Keratinocyte (primary cell): ENCODE data around the gene OBI1. TPM values are rescaled to one million over a fixed set of nuclear protein-coding genes. Genes with fewer than 3 reads are reported as not detected.

Source experiments
- DNase-seq: peaks from one replicate; pipeline ENCODE4 v3.0.0-alpha.2; 2011; ENCODE audit warnings: low read depth, missing footprints, low spot score
- FAIRE-seq: peaks from 2 replicates; lab custom pipeline; 2011; peaks lifted over from hg19 to GRCh38; lab: Jason Lieb, UNC
- H2AFZ ChIP-seq: 2 replicates; pipeline ENCODE4 v1.6.0; 2012; ENCODE audit warnings: low read length, control low read depth, inconsistent platforms; ENCODE audit not compliant: control insufficient read depth
- H3K27ac ChIP-seq: 2 replicates; pipeline ENCODE4 v1.5.1; 2011; ENCODE audit warnings: low read length; ENCODE audit not compliant: control insufficient read depth, insufficient read depth
- H3K27me3 ChIP-seq: 3 replicates; pipeline ENCODE4 v1.6.0; 2011; ENCODE audit warnings: low read length; ENCODE audit not compliant: control insufficient read depth, insufficient read depth; ENCODE audit errors: extremely low read depth
- H3K36me3 ChIP-seq, 2 experiments: 2 replicates in 1 of 2; 3 replicates in 1 of 2; pipeline ENCODE4 v1.5.1; 2011; ENCODE audit warnings: low read length in 2 of 2, mild to moderate bottlenecking in 1 of 2; ENCODE audit not compliant: control insufficient read depth in 2 of 2, insufficient read depth in 2 of 2; ENCODE audit errors: extremely low read depth in 1 of 2
- H3K4me1 ChIP-seq: 3 replicates; pipeline ENCODE4 v1.5.1; 2011; ENCODE audit warnings: low read length; ENCODE audit not compliant: control insufficient read depth, insufficient read depth; ENCODE audit errors: extremely low read depth
- H3K4me2 ChIP-seq: 3 replicates; pipeline ENCODE4 v1.6.0; 2011; ENCODE audit warnings: low read depth, low read length; ENCODE audit not compliant: control insufficient read depth, insufficient read depth; ENCODE audit errors: extremely low read depth
- H3K4me3 ChIP-seq, 3 experiments: fragments of 200-600 bp in 1 of 3; sonication (generic) in 1 of 3; 2 replicates in 2 of 3; 3 replicates in 1 of 3; pipeline ENCODE4 v1.5.1; 2011 to 2016; ENCODE audit warnings: low read length in 3 of 3, mild to moderate bottlenecking in 3 of 3, control low read depth in 2 of 3, inconsistent platforms in 1 of 3, low read depth in 1 of 3, mixed read lengths in 1 of 3, mixed run types in 1 of 3, moderate library complexity in 1 of 3; ENCODE audit not compliant: control insufficient read depth in 2 of 3, insufficient read depth in 2 of 3; ENCODE audit errors: extremely low read depth in 1 of 3
- H3K79me2 ChIP-seq: 2 replicates; pipeline ENCODE4 v1.6.0; 2012; ENCODE audit warnings: low read length; ENCODE audit not compliant: control insufficient read depth, insufficient read depth
- H3K9ac ChIP-seq: 3 replicates; pipeline ENCODE4 v1.6.0; 2011; ENCODE audit warnings: low read length; ENCODE audit not compliant: control insufficient read depth, insufficient read depth; ENCODE audit errors: extremely low read depth
- H3K9me1 ChIP-seq: 3 replicates; pipeline ENCODE4 v1.6.0; 2011; ENCODE audit warnings: low read length; ENCODE audit not compliant: control insufficient read depth, insufficient read depth; ENCODE audit errors: extremely low read depth
- H3K9me3 ChIP-seq: 2 replicates; pipeline ENCODE4 v1.5.1; 2012; ENCODE audit warnings: low read depth, low read length; ENCODE audit not compliant: control insufficient read depth
- H4K20me1 ChIP-seq: 3 replicates; pipeline ENCODE4 v1.6.0; 2011; ENCODE audit warnings: low read length; ENCODE audit not compliant: control insufficient read depth, insufficient read depth; ENCODE audit errors: extremely low read depth
- CTCF ChIP-seq, 3 experiments: IDR thresholded peaks in 1 of 3; conservative IDR thresholded peaks in 1 of 3; optimal IDR thresholded peaks in 1 of 3; 2 replicates in 2 of 3; 3 replicates in 1 of 3; pipeline versions ENCODE3 to v1.5.1; 2011; ENCODE audit warnings: low read length in 3 of 3, mild to moderate bottlenecking in 3 of 3, moderate library complexity in 2 of 3, control low read depth in 1 of 3, inconsistent platforms in 1 of 3; ENCODE audit not compliant: insufficient read depth in 2 of 3; ENCODE audit errors: extremely low read depth in 1 of 3
- EZH2 ChIP-seq: IDR thresholded peaks from one replicate; pipeline ENCODE4 v1.6.1; 2012; ENCODE audit warnings: inconsistent platforms, mild to moderate bottlenecking, low read length, moderate library complexity
- dilution Hi-C: fragments of 300-500 bp; cut with MboI; formaldehyde crosslinking; loops from one replicate; pipeline ENCODE4 v1.7.0; 2020; ENCODE audit warnings: low sequenced_read_pairs; ENCODE audit not compliant: extremely low pct_ligation_motif_present
- polyA plus RNA-seq, 5 experiments: library from polyadenylated mRNA; depleted of rRNA in 3 of 5; stranded (reverse) in 3 of 5; stranded (forward) in 1 of 5; unstranded in 1 of 5; fragments of >200 nt; gene quantifications; 1 replicate in 1 of 5; 2 replicates in 3 of 5; 3 replicates in 1 of 5; pipeline versions ENCODE4 v1.2.1 to v1.2.3, GENCODE V29; 2011 to 2012; ENCODE audit warnings: missing spikeins in 2 of 5, low read depth in 1 of 5, low replicate concordance in 1 of 5

Gene OBI1
- polyA plus RNA-seq, 1 donor (not counting 4 experiments of a cell fraction or from before 2014, with no cell fraction given), result 14.4 TPM

- H3K36me3 ChIP-seq, result no peaks in the 10 kb centered on the region
- DNase-seq (no peak), FAIRE-seq (no peak)
- no peak overlapping the region for H3K27ac ChIP-seq
- H3K79me2 ChIP-seq, result no peaks in the 10 kb centered on the region
- peaks cover 2% of the 10 kb centered on the region for H3K9me3 ChIP-seq
- TF ChIP-seq CTCF (optimal IDR thresholded peaks at IDR 0.05 in 1 of 3, IDR thresholded peaks at IDR 0.05 in 1 of 3, conservative IDR thresholded peaks at IDR 0.05 in 1 of 3; ENCODE audit: extremely low read depth in 1 of 3, insufficient read depth in 2 of 3, low read length in 3 of 3), result no peak
- no peak for TF ChIP-seq EZH2
- no peak overlapping the region for H2AFZ ChIP-seq
- H4K20me1 ChIP-seq, result no peaks in the 10 kb centered on the region
- peaks cover 95% of the 10 kb centered on the region for H3K27me3 ChIP-seq
- H3K4me3 ChIP-seq, result no peak overlapping the region
- no peak overlapping the region for H3K9ac ChIP-seq
- no peak overlapping the region for H3K4me2 ChIP-seq
- dilution Hi-C loops, result no loop called here
- peaks cover 3% of the 10 kb centered on the region for H3K4me1 ChIP-seq
- no peaks in the 10 kb centered on the region for H3K9me1 ChIP-seq
Measured at GRCh38 chr13:78598116-78598781, 60.7 kb downstream of the OBI1 start.

- Histone ChIP-seq H3K79me2 (no peaks in the 10 kb centered on the region), H3K9me1 (no peaks in the 10 kb centered on the region), H3K9ac (no peak overlapping the region), H3K4me2 (no peak overlapping the region), H3K36me3 (no peaks in the 10 kb centered on the region), H4K20me1 (no peaks in the 10 kb centered on the region), H3K9me3 (peaks cover 2% of the 10 kb centered on the region), H3K27me3 (peaks cover 95% of the 10 kb centered on the region), H2AFZ (no peak overlapping the region), H3K4me1 (peaks cover under 1% of the 10 kb centered on the region), H3K4me3 (no peak overlapping the region), H3K27ac (no peak overlapping the region)
- FAIRE-seq, result no peak
- dilution Hi-C loops, result no loop called here
- no peak for TF ChIP-seq CTCF (optimal IDR thresholded peaks at IDR 0.05 in 1 of 3, IDR thresholded peaks at IDR 0.05 in 1 of 3, conservative IDR thresholded peaks at IDR 0.05 in 1 of 3; ENCODE audit: extremely low read depth in 1 of 3, insufficient read depth in 2 of 3, low read length in 3 of 3)
- TF ChIP-seq EZH2, result peak; percentile 64
- DNase-seq, result no peak
Measured at GRCh38 chr13:78597602-78597932, 61.4 kb downstream of the OBI1 start.
